Activated CD4-positive, alpha-beta T cell treated with anti-CD3 and anti-CD28 coated beads for 4 hours (primary cell): Measurements from ENCODE around the gene NOL8.

ENCODE experiments used
- DNase-seq, 2 donors: peaks; one replicate each; pipeline ENCODE4 v3.0.0-alpha.2; 2020

Gene NOL8

DNA sequence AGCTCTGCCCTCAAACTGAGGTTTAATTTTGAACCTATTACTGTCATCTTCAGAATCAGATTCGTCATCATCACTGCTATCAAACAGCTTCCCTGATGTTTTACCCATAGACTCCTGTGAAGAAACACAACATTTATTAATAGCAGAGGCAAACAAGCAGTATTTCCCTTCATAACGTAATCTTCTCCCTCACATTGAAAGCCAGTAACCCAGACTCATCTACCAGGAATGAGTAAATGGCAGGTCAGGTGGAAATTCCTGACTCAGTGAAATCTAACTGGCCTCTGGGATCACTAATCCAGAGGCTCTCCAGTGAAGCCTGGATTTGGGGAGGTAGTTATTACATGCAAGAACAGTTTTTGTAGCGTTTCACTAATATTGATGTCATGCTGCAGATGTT, 14.6 kb downstream of the NOL8 start:
- no peak for DNase-seq

- no peak for DNase-seq
Observed at GRCh38 chr9:92308893-92309292, 16.3 kb downstream of the NOL8 start.

DNA sequence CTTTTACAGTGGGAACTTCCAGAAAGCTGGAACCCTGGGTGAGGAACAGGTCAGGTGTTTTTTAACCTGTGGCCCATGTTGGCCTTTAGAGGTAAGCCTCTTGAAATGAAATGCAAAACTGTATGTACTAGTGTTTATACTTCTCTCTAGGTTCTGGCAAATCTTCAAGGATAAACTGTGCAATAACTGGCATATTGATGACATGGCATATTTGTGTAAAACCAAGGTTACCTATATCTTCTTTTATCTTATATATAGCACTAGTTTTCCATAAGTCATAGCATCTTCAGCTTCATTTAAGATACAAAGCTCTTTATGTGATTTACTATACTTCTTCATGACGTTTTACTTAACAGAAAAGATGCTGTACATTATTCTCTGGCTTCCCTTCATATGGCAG, 24.2 kb downstream of the NOL8 start:
- DNase-seq: no peak

DNA sequence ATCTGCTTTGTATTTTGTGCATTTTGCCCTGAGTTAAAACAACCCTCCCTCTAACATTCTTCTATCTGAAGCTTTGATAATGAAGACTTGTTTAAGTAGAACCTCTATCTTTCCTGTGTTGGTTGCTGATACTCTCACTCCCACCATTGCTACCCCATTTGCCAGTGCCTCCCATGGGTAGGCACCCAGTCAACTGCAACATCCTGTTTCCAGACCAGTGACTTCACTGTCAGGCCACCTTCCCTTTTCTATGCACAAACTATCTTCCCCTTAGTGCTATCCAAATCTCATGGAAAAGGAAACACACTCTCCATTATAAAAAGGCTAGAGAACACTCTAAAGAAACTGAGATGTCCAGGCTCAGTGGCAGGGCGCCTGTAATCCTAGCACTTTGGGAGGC, 26.0 kb downstream of the NOL8 start:
- DNase-seq: no peak

GRCh38 chr9:92298036-92298435, 27.1 kb downstream of the NOL8 start:
- DNase-seq: no peak

DNA sequence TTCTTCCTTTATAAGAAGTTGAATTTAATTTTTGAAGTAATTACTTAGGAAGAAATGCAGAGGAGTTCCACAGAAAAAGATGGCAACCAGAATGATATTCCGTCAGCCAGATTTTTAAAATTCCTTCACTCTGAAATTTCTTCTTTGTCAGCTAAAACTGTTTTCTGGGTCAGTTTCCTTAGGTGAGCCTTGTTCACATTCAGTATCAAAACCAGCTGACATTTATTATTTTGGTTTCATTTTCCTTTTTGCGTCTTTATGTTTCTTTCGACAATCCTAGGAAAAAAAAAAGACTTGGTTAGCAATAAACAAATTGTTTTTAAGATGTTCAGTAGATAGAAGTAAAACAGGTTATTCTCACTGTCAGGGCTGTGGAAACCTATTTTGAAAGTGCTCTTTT, 27.5 kb downstream of the NOL8 start:
- no peak for DNase-seq

DNA sequence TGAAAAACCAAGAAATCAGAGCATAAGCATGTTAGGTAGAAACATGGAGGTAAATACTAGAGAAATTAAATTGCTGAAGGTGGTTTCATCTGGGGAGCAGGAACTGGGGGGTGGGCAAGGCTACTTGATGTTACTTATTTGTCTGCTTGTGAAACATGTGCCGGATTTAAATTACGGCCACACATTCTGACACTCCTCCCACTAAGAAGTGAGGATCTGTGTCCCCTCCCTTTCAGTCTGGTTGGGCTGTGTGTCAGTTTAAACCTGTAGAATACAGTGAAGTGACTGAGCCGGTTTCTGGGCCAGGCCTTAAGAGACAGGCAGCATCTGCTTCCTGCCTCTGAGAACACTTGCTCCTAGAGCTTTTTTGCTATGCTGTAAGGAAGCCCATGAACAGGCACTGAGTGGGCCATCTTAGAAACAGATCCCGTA, 29.3 kb downstream of the NOL8 start:
- no peak for DNase-seq

DNA sequence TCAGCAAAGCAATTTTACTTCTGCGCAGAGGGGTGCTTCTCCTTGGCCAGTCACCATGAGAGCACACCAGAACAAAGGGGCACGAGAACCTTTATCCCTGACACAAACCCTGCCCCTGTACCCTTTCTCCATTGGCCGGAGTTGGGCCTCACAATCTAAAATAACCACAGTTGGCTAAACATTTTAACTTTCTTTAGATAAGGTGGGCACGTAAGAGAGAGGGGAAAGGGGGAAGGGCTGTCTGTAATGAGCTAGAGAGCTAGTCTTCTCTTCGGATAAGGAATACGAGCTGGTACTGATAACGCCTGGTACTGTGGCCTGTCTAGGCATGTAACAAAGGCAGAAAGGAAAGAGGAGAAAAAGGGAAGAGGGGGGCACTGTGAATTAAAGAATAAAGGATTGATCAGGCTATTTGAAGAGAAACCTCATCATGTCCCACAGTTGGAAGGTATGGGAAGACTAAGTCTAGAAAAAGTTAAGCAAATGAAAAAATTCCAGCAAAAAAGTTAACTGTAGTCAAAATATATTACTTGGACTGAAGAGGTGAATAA, 29.8 kb downstream of the NOL8 start:
- no peak for DNase-seq

GRCh38 chr9:92294297-92294676, 30.9 kb downstream of the NOL8 start:
- DNase-seq: peak in 1 of 2 donors; percentile 11

DNA sequence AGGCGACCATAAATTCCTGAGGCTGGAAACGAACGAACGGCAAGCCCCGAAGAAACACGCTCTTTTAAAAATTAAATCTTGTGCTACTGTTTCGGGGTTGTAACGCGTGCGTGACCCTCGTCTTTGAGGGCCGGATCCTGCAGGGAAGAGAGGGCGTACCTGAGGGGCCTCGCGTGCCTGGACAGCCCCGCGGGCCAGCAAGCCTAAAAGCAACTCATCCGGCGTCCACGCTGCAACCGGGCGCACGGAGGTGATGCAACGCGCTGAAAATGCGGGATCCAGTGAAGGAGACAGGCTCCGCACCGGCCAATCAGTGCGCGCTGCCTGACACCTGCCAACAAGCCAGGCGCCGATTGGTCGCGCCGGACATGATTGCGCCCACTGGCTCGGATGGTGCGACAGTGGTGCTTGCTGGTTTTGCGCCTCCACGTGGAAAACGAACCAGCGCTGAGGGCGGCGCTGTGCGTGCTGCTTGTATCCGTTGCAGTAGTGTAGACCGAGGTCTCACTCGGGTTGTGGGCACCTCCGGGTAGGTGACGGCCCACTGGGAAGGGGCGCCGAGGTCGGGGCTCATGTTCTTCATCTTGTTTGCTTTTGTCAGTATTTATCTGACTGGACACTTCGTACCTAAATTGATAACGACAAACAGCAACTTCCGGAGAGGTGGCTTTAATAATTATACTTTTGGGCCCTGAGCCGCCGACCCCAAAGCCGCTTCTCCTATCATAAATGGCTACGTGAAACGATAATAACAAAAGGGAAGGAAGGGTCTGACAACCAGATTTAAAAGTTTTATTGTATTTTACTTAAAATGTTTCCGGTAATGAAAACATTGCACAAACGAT, 31.5 kb downstream of the NOL8 start, which contains the start of gene IARS1:
Gene IARS1 (minus strand): TSS at position 246 of the 845 bp plus-strand sequence. CDS start 4,278 bp downstream, outside the sequence.
- DNase-seq: peak; percentile 98 to 100

- DNase-seq: no peak
Observed at GRCh38 chr9:92293075-92293354, 32.1 kb downstream of the NOL8 start.

- no peak for DNase-seq
Observed at GRCh38 chr9:92292338-92293074, 32.6 kb downstream of the NOL8 start.

GRCh38 chr9:92291577-92291976, 33.6 kb downstream of the NOL8 start:
- no peak for DNase-seq

- DNase-seq: no peak
Observed at GRCh38 chr9:92290785-92291429, 34.2 kb downstream of the NOL8 start.

DNA sequence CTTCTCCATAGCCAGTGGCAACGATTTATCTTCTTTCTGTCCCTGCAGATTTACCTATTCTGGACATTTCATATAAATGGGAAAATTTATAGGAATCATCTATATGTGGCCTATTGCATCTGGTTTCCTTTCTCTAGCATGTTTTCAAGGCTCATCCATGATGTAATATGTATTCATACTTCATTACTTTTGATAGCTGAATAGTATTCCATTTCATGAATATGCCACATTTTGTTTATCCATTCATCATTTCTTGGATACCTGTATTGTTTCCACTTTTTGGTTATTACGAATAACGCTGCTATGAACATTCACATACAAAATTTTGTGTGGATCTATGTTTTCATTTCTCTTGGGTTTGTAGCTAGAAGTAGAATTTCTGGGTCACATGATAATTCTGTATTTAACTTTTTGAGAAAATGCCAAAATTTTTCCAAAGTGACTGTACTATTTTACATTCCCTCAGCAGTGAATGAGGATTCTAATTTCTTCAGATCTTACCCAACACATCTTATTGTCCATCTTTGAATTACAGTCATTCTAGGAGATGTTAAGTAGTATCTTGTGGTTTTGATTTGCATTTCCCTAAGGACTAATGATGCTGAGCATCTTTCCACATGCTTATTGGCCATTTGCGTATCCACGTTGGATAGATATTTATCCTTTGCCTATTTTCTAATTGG, 35.3 kb downstream of the NOL8 start:
- no peak for DNase-seq

DNA sequence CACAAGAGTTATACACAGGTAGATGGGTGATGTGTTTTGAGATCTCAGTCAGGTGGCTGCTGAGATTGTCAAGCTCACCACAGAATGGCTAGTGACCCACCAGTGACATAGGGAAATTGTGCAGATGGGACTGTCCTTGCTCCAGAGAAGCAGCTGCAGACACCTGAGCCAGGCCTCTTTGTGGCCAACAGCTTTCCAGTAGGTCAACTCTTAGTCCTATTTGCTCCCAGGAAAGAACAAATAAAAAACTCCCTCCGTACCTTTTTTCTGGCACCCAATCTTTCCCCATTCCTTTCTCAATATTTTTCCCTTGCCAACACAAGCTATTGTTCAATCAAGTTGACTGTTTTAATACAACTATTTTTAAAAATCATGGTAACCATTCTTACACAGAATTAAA, 45.8 kb downstream of the NOL8 start:
- DNase-seq: no peak

DNA sequence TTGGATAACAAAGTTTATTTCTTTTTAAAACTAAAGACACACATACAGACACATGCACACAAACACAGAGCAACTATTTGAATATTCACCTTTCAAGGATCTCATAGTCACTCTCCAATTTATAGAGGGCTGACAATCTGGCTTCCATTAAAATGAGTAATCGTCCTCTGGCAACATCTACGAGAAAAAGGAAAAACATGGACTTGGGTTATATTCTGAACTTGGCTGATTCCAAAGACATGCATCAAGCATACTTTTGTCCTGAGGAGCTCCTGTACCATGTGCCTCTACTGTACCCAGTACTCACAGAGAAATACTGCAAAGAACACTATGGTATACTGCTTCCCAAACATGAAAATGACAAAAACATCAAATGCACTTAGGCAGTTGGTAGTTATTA, 47.0 kb downstream of the NOL8 start:
- DNase-seq: no peak

DNA sequence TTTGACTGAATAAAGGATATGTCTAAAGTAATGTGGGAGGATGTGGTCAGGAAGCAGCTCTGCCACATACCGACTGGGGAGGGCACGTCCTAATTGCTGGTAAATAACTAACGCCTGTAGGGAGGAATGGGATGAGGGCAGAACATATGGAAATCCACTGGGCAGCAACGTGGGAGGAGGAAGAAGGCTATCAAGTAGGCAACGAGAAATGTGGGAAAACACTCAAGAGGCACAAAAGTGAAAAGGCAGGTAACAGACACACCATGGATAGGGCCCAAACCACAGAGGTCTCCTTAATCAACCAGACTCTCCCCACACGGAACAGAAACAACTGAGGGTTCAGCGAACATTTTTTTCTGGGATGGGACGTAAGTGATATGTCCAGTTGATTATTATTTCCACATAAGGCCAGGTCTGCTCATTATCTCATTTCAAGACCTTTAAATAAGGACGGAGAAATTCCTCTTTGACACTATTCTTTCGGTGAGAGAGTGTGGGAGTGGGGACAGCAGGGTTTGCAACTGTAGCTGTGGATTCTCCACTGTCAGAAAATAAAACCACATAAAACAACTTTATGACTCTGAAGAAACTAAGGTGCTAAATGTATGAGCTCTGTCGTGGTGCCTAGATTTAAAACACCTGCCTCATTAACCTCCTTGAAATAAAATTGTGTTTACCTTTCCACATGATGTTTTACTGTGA, 48.7 kb downstream of the NOL8 start:
- DNase-seq: no peak

DNA sequence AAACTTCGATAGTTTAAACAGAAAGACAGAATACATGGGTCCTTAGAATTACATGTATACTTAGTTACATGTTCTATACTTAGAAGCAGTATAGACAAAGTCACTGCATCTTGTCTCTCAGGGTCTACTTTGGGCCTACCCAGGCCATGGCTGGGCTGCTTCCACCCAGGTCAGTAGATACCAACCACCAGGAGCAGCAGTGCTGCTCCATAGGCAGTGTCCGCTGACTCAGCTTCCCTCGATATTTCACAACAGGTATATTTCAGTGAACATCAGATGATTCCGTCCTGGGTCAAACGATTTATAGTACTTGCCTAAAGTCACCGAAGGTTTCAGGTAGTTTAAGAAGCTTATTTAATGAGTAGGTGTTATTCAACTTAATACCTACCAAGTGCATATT, 49.6 kb downstream of the NOL8 start:
- DNase-seq: no peak

DNA sequence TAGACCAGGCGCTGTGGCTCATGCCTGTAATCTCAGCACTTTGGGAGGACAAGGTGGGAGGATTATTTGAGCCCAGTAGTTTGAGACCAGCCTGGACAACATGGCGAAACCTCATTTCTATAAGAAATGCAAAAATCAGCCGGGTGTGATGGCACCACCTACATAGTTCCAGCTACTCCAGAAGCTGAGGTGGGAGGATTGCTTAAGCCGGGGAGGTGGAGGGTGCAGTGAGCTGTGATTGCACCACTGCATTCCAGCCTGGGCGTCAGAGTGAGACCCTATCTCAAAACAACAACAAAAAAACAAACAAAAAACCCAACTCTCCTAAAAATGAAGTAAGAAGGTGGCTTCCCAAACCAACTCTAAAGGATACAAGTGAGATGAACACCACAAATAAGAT, 54.6 kb downstream of the NOL8 start:
- DNase-seq: no peak

DNA sequence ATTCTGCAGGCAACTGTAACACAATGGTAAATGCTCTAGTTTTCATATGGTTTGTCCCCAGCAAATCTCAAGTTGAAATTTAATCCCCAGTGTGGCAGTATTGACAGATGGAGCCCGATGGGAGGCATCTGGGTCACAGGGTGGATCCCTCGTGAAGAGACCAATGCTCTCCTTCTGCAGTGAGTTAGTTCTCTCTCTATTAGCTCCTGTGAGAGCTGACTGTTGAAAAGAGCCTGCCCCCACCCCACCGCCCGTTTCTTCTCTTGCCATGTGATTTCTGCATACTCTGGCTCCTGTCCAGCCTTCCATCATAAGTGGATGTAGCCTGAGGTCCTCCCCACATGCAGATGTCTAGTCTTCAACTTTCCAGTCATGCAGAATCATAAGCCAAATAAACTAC, 58.7 kb downstream of the NOL8 start:
- DNase-seq: no peak

- DNase-seq: no peak
Observed at GRCh38 chr9:92265154-92265553, 60.0 kb downstream of the NOL8 start.
